22Rv1 (cell line): ENCODE measurements around the gene GDPD1.
A peak's percentile ranks its signal among the peaks of the same experiment; 100 is the strongest.

Source experiments
- CTCF ChIP-seq: fragments of 450-650 bp; IDR thresholded peaks from 2 replicates; pipeline ENCODE4 v1.5.1; 2017; ENCODE audit warnings: mild to moderate bottlenecking
- ZFX ChIP-seq: fragments of 450-650 bp; IDR thresholded peaks from 2 replicates; pipeline ENCODE4 v1.6.1; 2017; ENCODE audit warnings: antibody characterized with exemption, borderline replicate concordance

GRCh38 chr17:59311051-59311468 is 90.7 kb downstream of the GDPD1 start:
- TF ChIP-seq CTCF (peak; percentile 80), ZFX (no peak)
